Retinal pigment epithelial cell (primary cell): ENCODE results near the gene TMEM42.

ENCODE experiments used
- DNase-seq: peaks from one replicate; pipeline ENCODE4 v3.0.0-alpha.2; 2010; ENCODE audit warnings: low read depth
- H3K4me3 ChIP-seq: 2 replicates; pipeline ENCODE4 v1.5.1; 2011; ENCODE audit warnings: mild to moderate bottlenecking, low read length, control low read depth, moderate library complexity
- CTCF ChIP-seq: conservative IDR thresholded peaks from 2 replicates; pipeline ENCODE4 v1.5.1; 2011; ENCODE audit warnings: low read depth, low read length, control low read depth, inconsistent platforms

The TMEM42 gene

GRCh38 chr3:44890258-44890657 is 28.5 kb downstream of the TMEM42 start:
- H3K4me3 ChIP-seq: no peak overlapping the region
- no peak for DNase-seq
- TF ChIP-seq CTCF: no peak

- no peak overlapping the region for H3K4me3 ChIP-seq
- DNase-seq: no peak
- TF ChIP-seq CTCF: no peak
Observed at GRCh38 chr3:44890852-44891251, 29.1 kb downstream of the TMEM42 start.

- no peak overlapping the region for H3K4me3 ChIP-seq
- DNase-seq: no peak
- no peak for TF ChIP-seq CTCF
Observed at GRCh38 chr3:44892689-44893088, 31.0 kb downstream of the TMEM42 start.

- DNase-seq: no peak
- no peak overlapping the region for H3K4me3 ChIP-seq
- no peak for TF ChIP-seq CTCF
Observed at GRCh38 chr3:44893097-44893496, 31.4 kb downstream of the TMEM42 start.

- TF ChIP-seq CTCF: no peak
- no peak for DNase-seq
Observed at GRCh38 chr3:44894485-44894884, 32.8 kb downstream of the TMEM42 start.

GRCh38 chr3:44896440-44896839 is 34.7 kb downstream of the TMEM42 start:
- no peak for TF ChIP-seq CTCF
- DNase-seq: no peak
- no peak overlapping the region for H3K4me3 ChIP-seq

More at GRCh38 chr3:44894485-44894884, 32.8 kb downstream of the TMEM42 start:
- H3K4me3 ChIP-seq: no peak overlapping the region

- no peak overlapping the region for H3K4me3 ChIP-seq
- TF ChIP-seq CTCF: no peak
- DNase-seq: no peak
Observed at GRCh38 chr3:44899683-44900367, 38.1 kb downstream of the TMEM42 start.
